Tibial nerve (tissue), 4 donors: ENCODE data around the gene QSOX1.

Experiments used
- EP300 ChIP-seq, 2 donors: sonication (generic); formaldehyde crosslinking; IDR thresholded peaks; one replicate each; pipeline ENCODE4 v1.6.1; 2017; ENCODE audit warnings: antibody characterized with exemption in 2 of 2, mild to moderate bottlenecking in 1 of 2
- POLR2A ChIP-seq, 2 donors: fragments of 450-650 bp; IDR thresholded peaks; one replicate each; pipeline ENCODE4 v1.6.1; 2017; ENCODE audit warnings: antibody characterized with exemption in 2 of 2, mild to moderate bottlenecking in 2 of 2, moderate library complexity in 2 of 2
- TF ChIP-seq, protein P1 (sequence below), 5 experiments: fragments of 200-600 bp in 3 of 5; fragments of 450-650 bp in 2 of 5; sonication (generic) in 3 of 5; IDR thresholded peaks; one replicate each; pipeline ENCODE4 v1.5.1; 2016 to 2019; ENCODE audit warnings: antibody characterized with exemption in 5 of 5, mild to moderate bottlenecking in 3 of 5, moderate library complexity in 2 of 5

DNA sequence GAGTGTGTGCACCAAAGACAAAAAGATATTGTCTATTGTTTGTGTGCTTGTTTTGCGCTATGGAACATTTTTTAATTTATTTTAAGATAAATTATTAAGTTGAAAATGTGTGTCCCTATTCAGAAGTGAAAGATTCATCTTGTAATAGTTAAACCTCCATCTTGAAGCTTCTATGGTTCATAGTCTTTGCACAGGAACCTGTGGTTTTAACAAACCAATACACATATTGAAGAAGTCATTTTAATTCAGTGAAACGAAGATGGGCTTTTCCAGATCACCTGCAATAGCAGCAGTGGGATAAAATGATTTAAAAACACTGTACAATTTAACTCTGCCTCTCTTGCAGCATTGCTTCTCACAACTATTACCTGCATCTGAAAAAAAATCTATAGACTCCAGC is 42.6 kb upstream of the QSOX1 start:
- TF ChIP-seq, protein P1, sequence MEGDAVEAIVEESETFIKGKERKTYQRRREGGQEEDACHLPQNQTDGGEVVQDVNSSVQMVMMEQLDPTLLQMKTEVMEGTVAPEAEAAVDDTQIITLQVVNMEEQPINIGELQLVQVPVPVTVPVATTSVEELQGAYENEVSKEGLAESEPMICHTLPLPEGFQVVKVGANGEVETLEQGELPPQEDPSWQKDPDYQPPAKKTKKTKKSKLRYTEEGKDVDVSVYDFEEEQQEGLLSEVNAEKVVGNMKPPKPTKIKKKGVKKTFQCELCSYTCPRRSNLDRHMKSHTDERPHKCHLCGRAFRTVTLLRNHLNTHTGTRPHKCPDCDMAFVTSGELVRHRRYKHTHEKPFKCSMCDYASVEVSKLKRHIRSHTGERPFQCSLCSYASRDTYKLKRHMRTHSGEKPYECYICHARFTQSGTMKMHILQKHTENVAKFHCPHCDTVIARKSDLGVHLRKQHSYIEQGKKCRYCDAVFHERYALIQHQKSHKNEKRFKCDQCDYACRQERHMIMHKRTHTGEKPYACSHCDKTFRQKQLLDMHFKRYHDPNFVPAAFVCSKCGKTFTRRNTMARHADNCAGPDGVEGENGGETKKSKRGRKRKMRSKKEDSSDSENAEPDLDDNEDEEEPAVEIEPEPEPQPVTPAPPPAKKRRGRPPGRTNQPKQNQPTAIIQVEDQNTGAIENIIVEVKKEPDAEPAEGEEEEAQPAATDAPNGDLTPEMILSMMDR (IDR thresholded peaks at IDR 0.05) = no peak
- TF ChIP-seq EP300 (IDR thresholded peaks at IDR 0.05) (no peak), POLR2A (IDR thresholded peaks at IDR 0.05) (no peak)
